Peyer's patch (tissue), 4 donors: ENCODE measurements around the gene WFDC12. TPM values are rescaled to one million over a fixed set of nuclear protein-coding genes. Genes with fewer than 3 reads are reported as not detected.

Experiments
- DNase-seq, 3 donors: peaks; one replicate each; pipeline ENCODE4 v3.0.0-alpha.2; 2017 to 2019
- H3K27ac ChIP-seq, 4 donors: fragments of 200-600 bp; sonication (generic); one replicate each; pipeline ENCODE4 v1.5.1; 2016 to 2019
- H3K27me3 ChIP-seq, 2 donors: fragments of 200-600 bp; sonication (generic); one replicate each; pipeline ENCODE4 v1.5.1; 2019
- H3K36me3 ChIP-seq, 3 donors: fragments of 200-600 bp; sonication (generic); one replicate each; pipeline ENCODE4 v1.5.1; 2016 to 2019
- H3K4me1 ChIP-seq, 4 donors: fragments of 200-600 bp; sonication (generic); one replicate each; pipeline ENCODE4 v1.5.1; 2016 to 2019
- H3K4me3 ChIP-seq, 4 donors: fragments of 200-600 bp; sonication (generic); 1 replicate in 3 of 4; 2 replicates in 1 of 4; pipeline ENCODE4 v1.5.1; 2016 to 2019; ENCODE audit warnings: mild to moderate bottlenecking in 1 of 4
- H3K9me3 ChIP-seq, 4 donors: fragments of 200-600 bp; sonication (generic); one replicate each; pipeline ENCODE4 v1.5.1; 2016 to 2019; ENCODE audit warnings: mild to moderate bottlenecking in 1 of 4
- POLR2A ChIP-seq, 2 donors: fragments of 450-650 bp; IDR thresholded peaks; one replicate each; pipeline ENCODE4 v1.5.1; 2017; ENCODE audit warnings: antibody characterized with exemption in 2 of 2, mild to moderate bottlenecking in 2 of 2, moderate library complexity in 2 of 2
- total RNA-seq, 4 donors: library from RNA; depleted of rRNA; stranded (reverse); fragments of >200 nt; gene quantifications; one replicate each; pipeline ENCODE4 v1.1.0, GENCODE V29; 2016
- TF ChIP-seq, protein P1 (sequence below), 6 experiments: fragments of 450-650 bp in 4 of 6; fragments of 200-600 bp in 2 of 6; sonication (generic) in 1 of 6; IDR thresholded peaks; one replicate each; pipeline ENCODE4 v1.5.1; 2017 to 2019; ENCODE audit warnings: antibody characterized with exemption in 6 of 6, mild to moderate bottlenecking in 3 of 6, moderate library complexity in 1 of 6

The WFDC12 gene
- total RNA-seq, 4 donors from 2014 or later, result not detected

DNA sequence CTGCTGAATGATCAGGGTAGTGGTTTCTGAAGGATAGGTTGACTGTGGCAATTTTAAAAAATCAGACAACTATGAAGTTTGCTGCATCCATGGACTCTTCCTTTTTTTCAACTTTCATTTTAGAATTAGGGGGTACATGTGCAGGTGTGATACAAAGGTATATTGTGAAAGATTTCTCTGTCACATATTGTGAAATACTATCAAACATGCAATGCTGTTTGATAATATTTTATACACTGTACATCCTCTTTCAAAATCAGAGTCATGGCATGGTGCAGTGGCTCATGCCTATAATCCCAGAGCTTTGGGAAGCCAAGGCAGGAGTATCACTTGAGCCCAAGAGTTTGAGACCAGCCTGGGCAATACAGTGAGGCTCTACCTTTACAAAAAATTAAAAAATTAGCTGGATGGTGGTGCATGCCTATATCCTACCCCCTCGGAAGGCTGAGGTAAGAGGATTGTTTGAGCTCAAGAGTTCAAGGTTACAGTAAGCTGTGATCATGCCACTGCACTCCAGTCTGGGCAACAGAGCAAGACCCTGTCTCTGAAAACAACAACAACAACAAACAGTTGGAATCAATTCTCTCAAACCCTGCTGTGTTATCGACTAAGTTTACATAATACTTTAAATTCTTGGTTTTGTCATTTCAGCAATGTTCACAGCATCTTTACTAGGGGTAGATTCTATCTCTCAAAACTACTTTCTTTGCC lies 4.6 kb downstream of the WFDC12 start:
- no peak overlapping the region for H3K27ac ChIP-seq
- no peaks in the 10 kb centered on the region for H3K9me3 ChIP-seq
- no peaks in the 10 kb centered on the region for H3K27me3 ChIP-seq
- H3K4me1 ChIP-seq, result no peaks in the 10 kb centered on the region
- no peaks in the 10 kb centered on the region for H3K36me3 ChIP-seq
- TF ChIP-seq, protein P1, sequence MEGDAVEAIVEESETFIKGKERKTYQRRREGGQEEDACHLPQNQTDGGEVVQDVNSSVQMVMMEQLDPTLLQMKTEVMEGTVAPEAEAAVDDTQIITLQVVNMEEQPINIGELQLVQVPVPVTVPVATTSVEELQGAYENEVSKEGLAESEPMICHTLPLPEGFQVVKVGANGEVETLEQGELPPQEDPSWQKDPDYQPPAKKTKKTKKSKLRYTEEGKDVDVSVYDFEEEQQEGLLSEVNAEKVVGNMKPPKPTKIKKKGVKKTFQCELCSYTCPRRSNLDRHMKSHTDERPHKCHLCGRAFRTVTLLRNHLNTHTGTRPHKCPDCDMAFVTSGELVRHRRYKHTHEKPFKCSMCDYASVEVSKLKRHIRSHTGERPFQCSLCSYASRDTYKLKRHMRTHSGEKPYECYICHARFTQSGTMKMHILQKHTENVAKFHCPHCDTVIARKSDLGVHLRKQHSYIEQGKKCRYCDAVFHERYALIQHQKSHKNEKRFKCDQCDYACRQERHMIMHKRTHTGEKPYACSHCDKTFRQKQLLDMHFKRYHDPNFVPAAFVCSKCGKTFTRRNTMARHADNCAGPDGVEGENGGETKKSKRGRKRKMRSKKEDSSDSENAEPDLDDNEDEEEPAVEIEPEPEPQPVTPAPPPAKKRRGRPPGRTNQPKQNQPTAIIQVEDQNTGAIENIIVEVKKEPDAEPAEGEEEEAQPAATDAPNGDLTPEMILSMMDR (IDR thresholded peaks at IDR 0.05), result no peak
- no peak for TF ChIP-seq POLR2A (IDR thresholded peaks at IDR 0.05)
- no peak overlapping the region for H3K4me3 ChIP-seq
- DNase-seq, result no peak

DNA sequence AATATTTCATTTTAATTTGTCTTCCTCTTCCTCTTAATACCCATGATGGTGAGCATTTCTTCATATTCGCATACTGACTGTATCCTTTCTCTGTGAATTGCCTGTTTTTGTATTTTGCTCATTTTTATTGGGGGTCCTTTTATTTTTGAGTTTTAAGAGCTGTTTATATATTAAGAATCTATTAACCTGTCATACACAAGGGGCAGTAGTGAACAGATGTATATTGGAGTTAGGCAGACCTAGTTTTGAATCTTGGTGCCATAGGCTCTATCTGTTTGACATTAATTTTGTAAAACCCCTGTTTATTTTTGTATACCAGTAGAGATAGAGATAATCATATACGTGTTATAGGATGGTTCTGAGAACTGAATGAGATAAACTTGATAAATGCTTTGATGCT lies 6.2 kb downstream of the WFDC12 start:
- Histone ChIP-seq H3K36me3 (no peaks in the 10 kb centered on the region), H3K27ac (no peak overlapping the region), H3K4me1 (no peaks in the 10 kb centered on the region), H3K27me3 (no peaks in the 10 kb centered on the region), H3K4me3 (no peak overlapping the region), H3K9me3 (no peaks in the 10 kb centered on the region)
- TF ChIP-seq, protein P1 (IDR thresholded peaks at IDR 0.05), result no peak
- TF ChIP-seq POLR2A (IDR thresholded peaks at IDR 0.05), result no peak
- DNase-seq, result no peak

DNA sequence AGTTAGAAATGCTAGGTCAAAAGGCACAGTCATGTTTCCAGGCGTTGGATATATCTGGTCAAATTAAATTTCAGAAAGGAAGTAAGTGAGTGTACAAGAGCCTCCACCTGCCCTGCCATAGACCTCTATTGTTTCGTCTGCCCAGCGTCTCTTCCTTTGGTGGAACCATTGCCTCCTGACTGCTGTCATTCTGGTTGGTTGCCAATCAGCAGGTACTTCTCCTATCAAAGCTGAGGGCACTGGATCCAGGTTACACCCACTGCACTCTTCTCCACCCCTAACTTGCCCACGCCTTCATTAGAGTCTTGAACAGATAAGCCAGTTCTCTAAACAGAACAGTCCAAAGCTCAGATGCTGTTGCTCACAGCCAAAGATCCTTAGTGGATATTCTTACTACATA lies 6.7 kb downstream of the WFDC12 start:
- Histone ChIP-seq H3K4me1 (no peaks in the 10 kb centered on the region), H3K9me3 (no peaks in the 10 kb centered on the region), H3K27me3 (no peaks in the 10 kb centered on the region), H3K27ac (no peak overlapping the region), H3K36me3 (no peaks in the 10 kb centered on the region), H3K4me3 (no peak overlapping the region)
- TF ChIP-seq POLR2A (IDR thresholded peaks at IDR 0.05), result peak in 1 of 2 donors; percentile 7
- TF ChIP-seq, protein P1 (IDR thresholded peaks at IDR 0.05), result no peak
- DNase-seq, result peak in 1 of 3 donors; percentile 77

DNA sequence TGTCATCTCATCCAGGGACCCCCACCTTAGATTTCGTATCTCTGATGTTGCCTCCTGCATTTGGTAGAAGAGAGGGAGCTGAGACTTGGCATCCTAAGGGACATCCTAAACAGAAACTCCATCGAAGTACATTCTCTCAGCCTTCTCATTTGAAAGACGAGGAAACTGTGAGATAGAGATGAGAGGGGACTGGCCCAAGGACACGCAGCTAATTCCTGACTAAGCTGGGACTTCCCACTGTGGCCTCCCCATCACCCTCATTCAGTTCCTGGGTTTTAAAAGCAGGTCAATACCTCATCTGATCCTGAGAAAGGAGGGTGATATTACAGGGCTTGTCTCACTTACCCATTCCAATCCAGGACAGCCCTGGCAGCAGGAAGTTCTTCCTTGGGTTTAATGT lies 8.4 kb downstream of the WFDC12 start:
- TF ChIP-seq, protein P1 (IDR thresholded peaks at IDR 0.05), result no peak
- TF ChIP-seq POLR2A (IDR thresholded peaks at IDR 0.05), result no peak
- no peak for DNase-seq
- no peaks in the 10 kb centered on the region for H3K9me3 ChIP-seq
- no peak overlapping the region for H3K27ac ChIP-seq
- H3K4me3 ChIP-seq, result no peak overlapping the region
- H3K27me3 ChIP-seq, result no peaks in the 10 kb centered on the region
- H3K36me3 ChIP-seq, result no peaks in the 10 kb centered on the region
- H3K4me1 ChIP-seq, result no peaks in the 10 kb centered on the region

DNA sequence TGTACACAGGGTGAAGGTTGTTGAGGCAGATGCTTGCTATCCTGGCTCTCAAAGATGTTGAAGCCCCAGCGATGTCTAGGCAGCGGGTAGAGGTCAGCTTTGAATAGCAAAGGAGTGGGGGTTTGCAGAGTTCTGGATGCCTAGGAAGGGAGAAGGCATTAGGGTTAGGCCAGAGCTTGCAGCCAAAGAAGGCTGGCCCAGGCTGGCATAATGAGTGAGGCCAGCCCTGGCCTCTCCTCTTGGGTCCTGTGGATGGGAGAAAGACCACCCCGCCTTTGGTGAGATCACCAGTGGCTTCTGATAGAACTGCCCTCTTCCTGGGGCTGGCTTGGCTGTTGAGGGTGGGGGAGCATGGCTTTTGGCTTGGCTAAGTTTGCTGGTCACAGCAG lies 8.9 kb downstream of the WFDC12 start:
- DNase-seq, result no peak
- Histone ChIP-seq H3K27ac (no peak overlapping the region), H3K36me3 (no peaks in the 10 kb centered on the region), H3K4me1 (no peaks in the 10 kb centered on the region), H3K4me3 (no peak overlapping the region), H3K27me3 (no peaks in the 10 kb centered on the region), H3K9me3 (no peaks in the 10 kb centered on the region)
- TF ChIP-seq, protein P1 (IDR thresholded peaks at IDR 0.05), result no peak
- TF ChIP-seq POLR2A (IDR thresholded peaks at IDR 0.05), result no peak
